HL-60 (cell line): ENCODE measurements around the gene TBC1D1.

ENCODE experiments used
- DNase-seq, 2 experiments: peaks; one replicate each; pipeline ENCODE4 v3.0.0-alpha.2; 2010 to 2020; ENCODE audit warnings: low read depth in 1 of 2, low spot score in 1 of 2
- H3K27ac ChIP-seq: fragments of 250-450 bp; sonication (Bioruptor Pico); replicated peaks from 2 replicates; pipeline ENCODE4 v1.5.1; 2020; ENCODE audit warnings: mild to moderate bottlenecking, moderate library complexity
- H3K27me3 ChIP-seq: fragments of 250-450 bp; sonication (Bioruptor Pico); 2 replicates; pipeline ENCODE4 v1.5.1; 2021; ENCODE audit warnings: mild to moderate bottlenecking, moderate library complexity; ENCODE audit not compliant: insufficient read depth, poor library complexity, severe bottlenecking
- H3K4me3 ChIP-seq: replicated peaks from 2 replicates; pipeline ENCODE4 v1.5.1; 2011; ENCODE audit warnings: mild to moderate bottlenecking, control low read depth, low read length; ENCODE audit not compliant: insufficient read depth
- GABPA ChIP-seq: IDR thresholded peaks from 2 replicates; pipeline ENCODE4 v1.6.1; 2012; ENCODE audit warnings: low read depth
- POLR2AphosphoS5 ChIP-seq: IDR thresholded peaks from 2 replicates; pipeline ENCODE4 v1.6.1; 2012; ENCODE audit warnings: low read depth
- REST ChIP-seq: IDR thresholded peaks from 2 replicates; pipeline ENCODE4 v1.6.1; 2012; ENCODE audit warnings: low read depth; ENCODE audit not compliant: insufficient replicate concordance
- SPI1 ChIP-seq: IDR thresholded peaks from 2 replicates; pipeline ENCODE4 v1.6.1; 2012; ENCODE audit warnings: low read depth, mild to moderate bottlenecking, borderline replicate concordance
- TF ChIP-seq, protein P1 (sequence below): IDR thresholded peaks from one replicate; pipeline ENCODE4 v1.5.1; 2011; ENCODE audit warnings: low read length, control low read depth, inconsistent platforms; ENCODE audit not compliant: insufficient read depth

The TBC1D1 gene

DNA sequence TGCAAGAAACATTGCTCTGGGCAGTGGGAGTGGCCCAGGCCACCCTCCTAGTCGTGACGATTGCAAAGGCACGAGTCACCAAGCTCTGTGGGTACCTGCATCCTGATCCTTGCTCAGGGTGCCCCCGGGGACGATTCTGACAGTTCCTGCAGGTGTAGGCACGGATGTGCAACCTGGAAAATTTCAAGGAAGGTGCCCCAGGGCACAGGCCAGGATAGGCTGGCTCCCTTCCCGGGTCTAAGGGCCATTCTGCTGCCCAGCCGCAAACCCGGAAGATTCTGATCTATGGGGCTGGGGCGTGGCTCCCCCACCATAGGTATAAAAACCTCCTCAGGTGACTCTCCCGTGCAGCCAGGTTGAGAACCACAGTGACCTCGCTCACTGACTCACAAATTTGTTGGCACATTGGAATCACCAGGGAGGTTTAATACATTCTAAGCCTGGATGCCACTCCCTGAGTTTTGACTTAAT lies 297.8 kb downstream of the TBC1D1 start:
- H3K27me3 ChIP-seq, result no peaks in the 10 kb centered on the region
- no peak overlapping the region for H3K27ac ChIP-seq
- TF ChIP-seq POLR2AphosphoS5 (no peak), REST (no peak), GABPA (no peak), SPI1 (no peak)
- TF ChIP-seq, protein P1, sequence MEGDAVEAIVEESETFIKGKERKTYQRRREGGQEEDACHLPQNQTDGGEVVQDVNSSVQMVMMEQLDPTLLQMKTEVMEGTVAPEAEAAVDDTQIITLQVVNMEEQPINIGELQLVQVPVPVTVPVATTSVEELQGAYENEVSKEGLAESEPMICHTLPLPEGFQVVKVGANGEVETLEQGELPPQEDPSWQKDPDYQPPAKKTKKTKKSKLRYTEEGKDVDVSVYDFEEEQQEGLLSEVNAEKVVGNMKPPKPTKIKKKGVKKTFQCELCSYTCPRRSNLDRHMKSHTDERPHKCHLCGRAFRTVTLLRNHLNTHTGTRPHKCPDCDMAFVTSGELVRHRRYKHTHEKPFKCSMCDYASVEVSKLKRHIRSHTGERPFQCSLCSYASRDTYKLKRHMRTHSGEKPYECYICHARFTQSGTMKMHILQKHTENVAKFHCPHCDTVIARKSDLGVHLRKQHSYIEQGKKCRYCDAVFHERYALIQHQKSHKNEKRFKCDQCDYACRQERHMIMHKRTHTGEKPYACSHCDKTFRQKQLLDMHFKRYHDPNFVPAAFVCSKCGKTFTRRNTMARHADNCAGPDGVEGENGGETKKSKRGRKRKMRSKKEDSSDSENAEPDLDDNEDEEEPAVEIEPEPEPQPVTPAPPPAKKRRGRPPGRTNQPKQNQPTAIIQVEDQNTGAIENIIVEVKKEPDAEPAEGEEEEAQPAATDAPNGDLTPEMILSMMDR, result no peak
- DNase-seq, result no peak
- H3K4me3 ChIP-seq, result no peak overlapping the region
